ENCODE measurements around the gene CNPY3.

DNA sequence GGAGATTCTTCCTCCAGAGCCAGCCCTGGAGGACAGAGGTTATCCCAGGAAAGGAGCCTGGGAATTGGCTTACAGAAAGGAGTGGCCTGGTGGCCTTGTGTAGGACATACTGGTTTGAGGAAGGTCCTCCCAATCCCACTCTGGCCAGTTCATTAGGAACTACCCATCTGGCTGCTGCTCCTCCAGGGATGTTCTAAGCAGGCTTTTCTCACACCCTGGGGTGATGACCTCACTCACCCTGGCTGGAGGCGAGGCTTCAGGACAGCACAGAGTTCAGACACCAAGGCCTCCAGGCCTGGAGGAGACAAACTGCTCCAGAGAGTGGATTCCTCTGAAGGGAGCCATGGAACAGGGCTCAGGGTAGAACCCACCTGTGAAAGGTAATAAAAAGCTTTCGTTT lies 40.2 kb downstream of the CNPY3 start:
- TF ChIP-seq YY1 (tag by site-specific recombination; IDR thresholded peaks at IDR 0.05): no peak
- TF ChIP-seq, protein P1, sequence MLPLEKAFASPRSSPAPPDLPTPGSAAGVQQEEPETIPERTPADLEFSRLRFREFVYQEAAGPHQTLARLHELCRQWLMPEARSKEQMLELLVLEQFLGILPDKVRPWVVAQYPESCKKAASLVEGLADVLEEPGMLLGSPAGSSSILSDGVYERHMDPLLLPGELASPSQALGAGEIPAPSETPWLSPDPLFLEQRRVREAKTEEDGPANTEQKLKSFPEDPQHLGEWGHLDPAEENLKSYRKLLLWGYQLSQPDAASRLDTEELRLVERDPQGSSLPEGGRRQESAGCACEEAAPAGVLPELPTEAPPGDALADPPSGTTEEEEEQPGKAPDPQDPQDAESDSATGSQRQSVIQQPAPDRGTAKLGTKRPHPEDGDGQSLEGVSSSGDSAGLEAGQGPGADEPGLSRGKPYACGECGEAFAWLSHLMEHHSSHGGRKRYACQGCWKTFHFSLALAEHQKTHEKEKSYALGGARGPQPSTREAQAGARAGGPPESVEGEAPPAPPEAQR (tag by site-specific recombination; IDR thresholded peaks at IDR 0.05): no peak
- TF ChIP-seq, protein P2, sequence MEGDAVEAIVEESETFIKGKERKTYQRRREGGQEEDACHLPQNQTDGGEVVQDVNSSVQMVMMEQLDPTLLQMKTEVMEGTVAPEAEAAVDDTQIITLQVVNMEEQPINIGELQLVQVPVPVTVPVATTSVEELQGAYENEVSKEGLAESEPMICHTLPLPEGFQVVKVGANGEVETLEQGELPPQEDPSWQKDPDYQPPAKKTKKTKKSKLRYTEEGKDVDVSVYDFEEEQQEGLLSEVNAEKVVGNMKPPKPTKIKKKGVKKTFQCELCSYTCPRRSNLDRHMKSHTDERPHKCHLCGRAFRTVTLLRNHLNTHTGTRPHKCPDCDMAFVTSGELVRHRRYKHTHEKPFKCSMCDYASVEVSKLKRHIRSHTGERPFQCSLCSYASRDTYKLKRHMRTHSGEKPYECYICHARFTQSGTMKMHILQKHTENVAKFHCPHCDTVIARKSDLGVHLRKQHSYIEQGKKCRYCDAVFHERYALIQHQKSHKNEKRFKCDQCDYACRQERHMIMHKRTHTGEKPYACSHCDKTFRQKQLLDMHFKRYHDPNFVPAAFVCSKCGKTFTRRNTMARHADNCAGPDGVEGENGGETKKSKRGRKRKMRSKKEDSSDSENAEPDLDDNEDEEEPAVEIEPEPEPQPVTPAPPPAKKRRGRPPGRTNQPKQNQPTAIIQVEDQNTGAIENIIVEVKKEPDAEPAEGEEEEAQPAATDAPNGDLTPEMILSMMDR (tag by site-specific recombination; IDR thresholded peaks at IDR 0.05): no peak
- TF ChIP-seq, protein P3, sequence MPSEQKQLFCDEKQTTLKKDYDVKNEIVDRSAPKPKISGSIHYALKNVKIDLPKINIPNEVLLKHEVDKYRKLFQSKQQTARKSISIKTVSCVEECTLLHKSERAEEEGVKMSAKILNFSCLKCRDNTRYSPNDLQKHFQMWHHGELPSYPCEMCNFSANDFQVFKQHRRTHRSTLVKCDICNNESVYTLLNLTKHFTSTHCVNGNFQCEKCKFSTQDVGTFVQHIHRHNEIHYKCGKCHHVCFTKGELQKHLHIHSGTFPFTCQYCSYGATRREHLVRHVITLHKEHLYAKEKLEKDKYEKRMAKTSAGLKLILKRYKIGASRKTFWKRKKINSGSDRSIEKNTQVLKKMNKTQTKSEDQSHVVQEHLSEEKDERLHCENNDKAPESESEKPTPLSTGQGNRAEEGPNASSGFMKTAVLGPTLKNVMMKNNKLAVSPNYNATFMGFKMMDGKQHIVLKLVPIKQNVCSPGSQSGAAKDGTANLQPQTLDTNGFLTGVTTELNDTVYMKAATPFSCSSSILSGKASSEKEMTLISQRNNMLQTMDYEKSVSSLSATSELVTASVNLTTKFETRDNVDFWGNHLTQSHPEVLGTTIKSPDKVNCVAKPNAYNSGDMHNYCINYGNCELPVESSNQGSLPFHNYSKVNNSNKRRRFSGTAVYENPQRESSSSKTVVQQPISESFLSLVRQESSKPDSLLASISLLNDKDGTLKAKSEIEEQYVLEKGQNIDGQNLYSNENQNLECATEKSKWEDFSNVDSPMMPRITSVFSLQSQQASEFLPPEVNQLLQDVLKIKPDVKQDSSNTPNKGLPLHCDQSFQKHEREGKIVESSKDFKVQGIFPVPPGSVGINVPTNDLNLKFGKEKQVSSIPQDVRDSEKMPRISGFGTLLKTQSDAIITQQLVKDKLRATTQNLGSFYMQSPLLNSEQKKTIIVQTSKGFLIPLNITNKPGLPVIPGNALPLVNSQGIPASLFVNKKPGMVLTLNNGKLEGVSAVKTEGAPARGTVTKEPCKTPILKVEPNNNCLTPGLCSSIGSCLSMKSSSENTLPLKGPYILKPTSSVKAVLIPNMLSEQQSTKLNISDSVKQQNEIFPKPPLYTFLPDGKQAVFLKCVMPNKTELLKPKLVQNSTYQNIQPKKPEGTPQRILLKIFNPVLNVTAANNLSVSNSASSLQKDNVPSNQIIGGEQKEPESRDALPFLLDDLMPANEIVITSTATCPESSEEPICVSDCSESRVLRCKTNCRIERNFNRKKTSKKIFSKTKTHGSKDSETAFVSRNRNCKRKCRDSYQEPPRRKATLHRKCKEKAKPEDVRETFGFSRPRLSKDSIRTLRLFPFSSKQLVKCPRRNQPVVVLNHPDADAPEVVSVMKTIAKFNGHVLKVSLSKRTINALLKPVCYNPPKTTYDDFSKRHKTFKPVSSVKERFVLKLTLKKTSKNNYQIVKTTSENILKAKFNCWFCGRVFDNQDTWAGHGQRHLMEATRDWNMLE (tag by site-specific recombination; conservative IDR thresholded peaks at IDR 0.05; ENCODE audit: low read depth): no peak
- TF ChIP-seq ZNF776 (tag by site-specific recombination; IDR thresholded peaks at IDR 0.05; ENCODE audit: borderline replicate concordance): no peak
- TF ChIP-seq ZNF19 (tag by site-specific recombination; IDR thresholded peaks at IDR 0.05; ENCODE audit: low read depth): no peak
- TF ChIP-seq WT1 (tag by site-specific recombination; IDR thresholded peaks at IDR 0.05): no peak
- no peak for TF ChIP-seq ZNF792 (tag by site-specific recombination; IDR thresholded peaks at IDR 0.05)
- TF ChIP-seq ZNF785 (tag by site-specific recombination; IDR thresholded peaks at IDR 0.05): no peak
- no peak for TF ChIP-seq ZNF394 (tag by site-specific recombination; IDR thresholded peaks at IDR 0.05; ENCODE audit: borderline replicate concordance)
- TF ChIP-seq ZNF585B (tag by site-specific recombination; IDR thresholded peaks at IDR 0.05): no peak
